Kasumi-1 (cell line): ENCODE results near the gene GJA4.
"Not testable (repeated sequence)": the region's sequence is repeated elsewhere in the genome, so short reads cannot be mapped to it uniquely, and the experiment has no call there.

Experiments used
- DNase-seq, 2 experiments: peaks; one replicate each; lab custom pipeline; 2025; lab: John Stamatoyannopoulos, UW

Gene GJA4

GRCh38 chr1:34770891-34771504 is 21.8 kb upstream of the GJA4 start:
- DNase-seq, result no peak

- DNase-seq, result no peak
These were observed 21.0 kb upstream of the GJA4 start for GRCh38 chr1:34771573-34772371.

GRCh38 chr1:34773114-34773513 is 19.7 kb upstream of the GJA4 start:
- DNase-seq, result not testable (repeated sequence)

- no peak for DNase-seq
These were observed 17.8 kb upstream of the GJA4 start for GRCh38 chr1:34774957-34775356.

GRCh38 chr1:34776911-34777310 is 15.9 kb upstream of the GJA4 start:
- DNase-seq, result no peak

- DNase-seq, result no peak
These were observed 15.1 kb upstream of the GJA4 start for GRCh38 chr1:34777519-34778321.

- no peak for DNase-seq
These were observed 14.4 kb upstream of the GJA4 start for GRCh38 chr1:34778381-34778780.

GRCh38 chr1:34779005-34779404 is 13.8 kb upstream of the GJA4 start:
- no peak for DNase-seq

- no peak for DNase-seq
These were observed 13.3 kb upstream of the GJA4 start for GRCh38 chr1:34779526-34779925.

GRCh38 chr1:34779962-34780361 is 12.8 kb upstream of the GJA4 start:
- no peak for DNase-seq

- no peak for DNase-seq
These were observed 12.3 kb upstream of the GJA4 start for GRCh38 chr1:34780528-34780927.

GRCh38 chr1:34781071-34781843 is 11.5 kb upstream of the GJA4 start, which contains the start of gene GJB3:
TSS of gene GJB3 (plus strand) at chr1:34781214. CDS start at chr1:34784763, 3,549 bp downstream.
- DNase-seq, result no peak

GRCh38 chr1:34781844-34782391 is 10.9 kb upstream of the GJA4 start:
- no peak for DNase-seq

GRCh38 chr1:34784751-34785221 is 8.0 kb upstream of the GJA4 start:
- peak in 1 of 2 experiments; percentile 3 for DNase-seq

- no peak for DNase-seq
These were observed 7.4 kb upstream of the GJA4 start for GRCh38 chr1:34785231-34785874.

- no peak for DNase-seq
These were observed 6.8 kb upstream of the GJA4 start for GRCh38 chr1:34785875-34786470.

GRCh38 chr1:34786521-34787325 is 6.1 kb upstream of the GJA4 start:
- DNase-seq, result peak; percentile 65 to 81

- DNase-seq, result peak; percentile 45 to 59
These were observed 5.1 kb upstream of the GJA4 start for GRCh38 chr1:34787461-34788420.
